ENCODE data around the gene SKP1.
"Not testable (repeated sequence)": the region's sequence is repeated elsewhere in the genome, so short reads cannot be mapped to it uniquely, and the experiment has no call there.

Gene SKP1

GRCh38 chr5:134176511-134177368 lies at the start of gene SKP1:
Gene SKP1 (minus strand): TSS chr5:134176950. CDS start chr5:134174022, 2,928 bp downstream.
- DNase-seq = peak; percentile 94

- peak; percentile 100 for DNase-seq
Observed at GRCh38 chr5:134225780-134226440, 49.2 kb upstream of the SKP1 start, which contains the start of gene PPP2CA. Gene PPP2CA (minus strand): TSS chr5:134226073. CDS start chr5:134225861, 212 bp downstream.

- DNase-seq = peak; percentile 89
Observed at GRCh38 chr5:134224888-134225779, 48.4 kb upstream of the SKP1 start.

- no peak for DNase-seq
Observed at GRCh38 chr5:134223406-134224248, 46.9 kb upstream of the SKP1 start.

GRCh38 chr5:134221690-134222089 lies 44.9 kb upstream of the SKP1 start:
- DNase-seq = not testable (repeated sequence)

GRCh38 chr5:134215757-134216156 lies 39.0 kb upstream of the SKP1 start:
- no peak for DNase-seq

- DNase-seq = not testable (repeated sequence)
Observed at GRCh38 chr5:134211263-134212031, 34.7 kb upstream of the SKP1 start.

GRCh38 chr5:134209477-134210245 lies 32.9 kb upstream of the SKP1 start:
- DNase-seq = no peak

- no peak for DNase-seq
Observed at GRCh38 chr5:134207696-134208095, 30.9 kb upstream of the SKP1 start.

- no peak for DNase-seq
Observed at GRCh38 chr5:134206627-134207160, 29.9 kb upstream of the SKP1 start.

- no peak for DNase-seq
Observed at GRCh38 chr5:134204575-134204974, 27.8 kb upstream of the SKP1 start.

GRCh38 chr5:134203630-134204029 lies 26.9 kb upstream of the SKP1 start:
- no peak for DNase-seq

- DNase-seq = no peak
Observed at GRCh38 chr5:134195666-134196065, 18.9 kb upstream of the SKP1 start.

GRCh38 chr5:134189031-134189430 lies 12.3 kb upstream of the SKP1 start:
- DNase-seq = no peak

- DNase-seq = no peak
Observed at GRCh38 chr5:134188092-134188491, 11.3 kb upstream of the SKP1 start.

- DNase-seq = peak; percentile 90
Observed at GRCh38 chr5:134184155-134185135, 7.7 kb upstream of the SKP1 start.

- DNase-seq = no peak
Observed at GRCh38 chr5:134183481-134183880, 6.7 kb upstream of the SKP1 start.

GRCh38 chr5:134178096-134178419 lies 1.3 kb upstream of the SKP1 start:
- DNase-seq = no peak
